ENCODE data around the gene RASGEF1C.

The RASGEF1C gene

GRCh38 chr5:180153099-180153498, 55.9 kb downstream of the RASGEF1C start:
- in situ Hi-C loops (cut with HindIII; ENCODE audit: low pct_ligation_motif_present, low sequenced_read_pairs), result no loop called here
- Histone ChIP-seq H3K36me3 (replicated peaks) (no peaks in the 10 kb centered on the region), H3K4me3 (ENCODE audit: low read depth, low read length) (no peak overlapping the region), H3K27me3 (replicated peaks) (no peaks in the 10 kb centered on the region), H3K27ac (no peak overlapping the region)
- DNase-seq, result no peak
- TF ChIP-seq, protein P1, sequence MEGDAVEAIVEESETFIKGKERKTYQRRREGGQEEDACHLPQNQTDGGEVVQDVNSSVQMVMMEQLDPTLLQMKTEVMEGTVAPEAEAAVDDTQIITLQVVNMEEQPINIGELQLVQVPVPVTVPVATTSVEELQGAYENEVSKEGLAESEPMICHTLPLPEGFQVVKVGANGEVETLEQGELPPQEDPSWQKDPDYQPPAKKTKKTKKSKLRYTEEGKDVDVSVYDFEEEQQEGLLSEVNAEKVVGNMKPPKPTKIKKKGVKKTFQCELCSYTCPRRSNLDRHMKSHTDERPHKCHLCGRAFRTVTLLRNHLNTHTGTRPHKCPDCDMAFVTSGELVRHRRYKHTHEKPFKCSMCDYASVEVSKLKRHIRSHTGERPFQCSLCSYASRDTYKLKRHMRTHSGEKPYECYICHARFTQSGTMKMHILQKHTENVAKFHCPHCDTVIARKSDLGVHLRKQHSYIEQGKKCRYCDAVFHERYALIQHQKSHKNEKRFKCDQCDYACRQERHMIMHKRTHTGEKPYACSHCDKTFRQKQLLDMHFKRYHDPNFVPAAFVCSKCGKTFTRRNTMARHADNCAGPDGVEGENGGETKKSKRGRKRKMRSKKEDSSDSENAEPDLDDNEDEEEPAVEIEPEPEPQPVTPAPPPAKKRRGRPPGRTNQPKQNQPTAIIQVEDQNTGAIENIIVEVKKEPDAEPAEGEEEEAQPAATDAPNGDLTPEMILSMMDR (IDR thresholded peaks at IDR 0.05; ENCODE audit: low read depth, low read length, missing control alignments), result no peak

DNA sequence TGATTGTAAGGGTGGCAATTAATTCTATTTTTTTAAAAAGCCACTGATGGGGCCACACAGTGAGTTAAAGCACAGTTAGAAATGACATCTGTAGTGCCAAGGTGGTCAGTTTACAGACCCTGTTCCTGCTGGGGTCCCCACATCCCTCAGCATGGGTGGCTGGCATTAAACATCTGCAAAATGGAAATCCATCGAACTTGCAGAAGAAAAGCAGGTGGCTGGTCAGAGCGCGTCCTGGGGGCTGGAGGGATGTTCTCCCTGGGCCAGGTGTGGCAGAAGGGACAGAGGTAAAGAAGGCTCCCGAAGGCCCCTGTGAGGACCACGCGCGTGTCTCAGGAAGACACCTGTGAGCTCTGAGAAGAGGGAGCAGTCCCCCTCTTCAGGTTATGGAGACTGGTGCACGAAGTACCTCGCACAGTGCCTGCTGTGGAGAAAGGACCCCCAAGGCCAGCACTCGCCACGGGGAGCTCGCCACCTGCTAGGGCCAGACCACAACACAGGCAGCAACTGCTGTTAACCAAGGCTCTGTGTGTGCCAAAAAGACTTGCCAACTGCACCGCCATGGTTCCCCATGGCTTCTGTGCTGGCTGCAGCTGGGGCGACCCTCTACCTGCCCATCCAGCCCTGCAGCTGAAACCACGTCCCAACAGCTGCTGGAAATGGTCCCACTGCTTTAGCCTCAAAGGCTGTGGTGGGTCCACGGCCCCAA, 65.2 kb downstream of the RASGEF1C start:
- Histone ChIP-seq H3K4me3 (ENCODE audit: low read depth, low read length) (no peak overlapping the region), H3K27me3 (replicated peaks) (no peaks in the 10 kb centered on the region), H3K36me3 (replicated peaks) (no peaks in the 10 kb centered on the region), H3K27ac (no peak overlapping the region)
- TF ChIP-seq, protein P1 (IDR thresholded peaks at IDR 0.05; ENCODE audit: low read depth, low read length, missing control alignments), result no peak
- in situ Hi-C loops (cut with HindIII; ENCODE audit: low pct_ligation_motif_present, low sequenced_read_pairs), result no loop called here
- DNase-seq, result no peak

GRCh38 chr5:180142824-180143610, 66.0 kb downstream of the RASGEF1C start:
- H3K4me3 ChIP-seq (ENCODE audit: low read depth, low read length), result no peak overlapping the region
- no peaks in the 10 kb centered on the region for H3K27me3 ChIP-seq (replicated peaks)
- TF ChIP-seq, protein P1 (IDR thresholded peaks at IDR 0.05; ENCODE audit: low read depth, low read length, missing control alignments), result no peak
- DNase-seq, result no peak
- H3K36me3 ChIP-seq (replicated peaks), result no peaks in the 10 kb centered on the region
- in situ Hi-C loops (cut with HindIII; ENCODE audit: low pct_ligation_motif_present, low sequenced_read_pairs), result no loop called here
- no peak overlapping the region for H3K27ac ChIP-seq

GRCh38 chr5:180142021-180142765, 66.8 kb downstream of the RASGEF1C start:
- Histone ChIP-seq H3K4me3 (ENCODE audit: low read depth, low read length) (no peak overlapping the region), H3K27ac (no peak overlapping the region), H3K27me3 (replicated peaks) (no peaks in the 10 kb centered on the region), H3K36me3 (replicated peaks) (no peaks in the 10 kb centered on the region)
- in situ Hi-C loops (cut with HindIII; ENCODE audit: low pct_ligation_motif_present, low sequenced_read_pairs), result no loop called here
- DNase-seq, result no peak
- TF ChIP-seq, protein P1 (IDR thresholded peaks at IDR 0.05; ENCODE audit: low read depth, low read length, missing control alignments), result no peak

DNA sequence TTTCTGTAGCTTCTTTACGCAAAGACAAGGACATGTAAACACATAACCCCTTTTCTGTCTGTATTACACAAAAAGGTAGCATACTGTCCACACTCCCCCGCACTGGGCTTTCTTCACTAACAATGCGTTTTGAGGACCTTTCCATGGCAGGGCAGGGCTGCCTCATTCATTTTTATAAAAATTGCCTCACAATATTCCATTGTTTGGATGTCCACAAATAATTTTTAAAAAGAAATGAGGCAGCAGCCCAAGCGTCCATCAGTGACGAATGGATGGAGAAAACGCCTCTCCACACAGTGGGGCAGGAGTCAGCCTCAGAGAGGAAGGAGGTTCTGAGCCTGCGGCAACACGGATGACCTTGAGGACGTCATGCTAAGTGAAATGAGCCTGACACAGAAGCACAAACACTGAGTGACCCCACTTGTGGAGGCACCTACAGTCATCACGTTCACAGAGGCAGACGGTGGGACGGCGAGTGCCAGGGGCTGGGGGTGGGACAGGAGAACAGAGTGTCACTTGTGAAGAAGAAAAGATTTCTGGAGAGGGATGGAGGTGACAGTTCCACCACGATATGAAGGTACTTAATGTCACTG, 67.8 kb downstream of the RASGEF1C start:
- in situ Hi-C loops (cut with HindIII; ENCODE audit: low pct_ligation_motif_present, low sequenced_read_pairs), result no loop called here
- Histone ChIP-seq H3K27me3 (replicated peaks) (no peaks in the 10 kb centered on the region), H3K4me3 (ENCODE audit: low read depth, low read length) (no peak overlapping the region), H3K36me3 (replicated peaks) (no peaks in the 10 kb centered on the region), H3K27ac (no peak overlapping the region)
- DNase-seq, result no peak
- TF ChIP-seq, protein P1 (IDR thresholded peaks at IDR 0.05; ENCODE audit: low read depth, low read length, missing control alignments), result no peak

All from brain microvascular endothelial cell (primary cell).